Measurements from ENCODE around the gene NCBP3.

The NCBP3 gene

GRCh38 chr17:3879186-3879585 lies 33.1 kb upstream of the NCBP3 start:
- Histone ChIP-seq H3K23ac (ENCODE audit: low read length) (no peak overlapping the region), H3K4me2 (ENCODE audit: low read length) (no peak overlapping the region), H3K9ac (ENCODE audit: low read length) (no peak overlapping the region), H3K18ac (ENCODE audit: low read length) (no peak overlapping the region), H3K56ac (ENCODE audit: low read length) (no peak overlapping the region), H3K36me3 (ENCODE audit: control insufficient read depth, insufficient read depth, low read length) (no peaks in the 10 kb centered on the region), H3K79me2 (ENCODE audit: control insufficient read depth, insufficient read depth, low read length) (no peaks in the 10 kb centered on the region), H2AK5ac (ENCODE audit: low read length) (no peak overlapping the region), H3K27ac (ENCODE audit: low read depth, low read length) (no peak overlapping the region), H3K27me3 (ENCODE audit: insufficient read depth, low read length, poor library complexity) (no peaks in the 10 kb centered on the region), H4K5ac (ENCODE audit: low read length) (no peak overlapping the region), H2BK5ac (ENCODE audit: low read length) (no peak overlapping the region), H3K4ac (ENCODE audit: low read depth, low read length) (no peak overlapping the region), H3K4me1 (ENCODE audit: control insufficient read depth, low read depth, low read length) (no peaks in the 10 kb centered on the region), H3K4me3 (ENCODE audit: low read length) (no peak overlapping the region), H2BK15ac (replicated peaks; ENCODE audit: low read depth) (no peak overlapping the region), H4K8ac (ENCODE audit: low read depth, low read length) (no peak overlapping the region), H3K79me1 (ENCODE audit: low read length) (no peaks in the 10 kb centered on the region), H2BK120ac (ENCODE audit: low read depth, low read length) (no peak overlapping the region)
- WGBS (ENCODE audit: extremely low coverage, insufficient coverage, low lambda C conversion rate) = no CpG with 5 or more reads among the region's 5 CpGs
- peak; percentile 55 for DNase-seq

GRCh38 chr17:3877220-3877619 lies 31.2 kb upstream of the NCBP3 start:
- Histone ChIP-seq H2BK5ac (ENCODE audit: low read length) (no peak overlapping the region), H2AK5ac (ENCODE audit: low read length) (no peak overlapping the region), H3K4me3 (ENCODE audit: low read length) (no peak overlapping the region), H3K18ac (ENCODE audit: low read length) (no peak overlapping the region), H3K9ac (ENCODE audit: low read length) (no peak overlapping the region), H3K4ac (ENCODE audit: low read depth, low read length) (no peak overlapping the region), H4K5ac (ENCODE audit: low read length) (no peak overlapping the region), H3K23ac (ENCODE audit: low read length) (no peak overlapping the region), H2BK15ac (replicated peaks; ENCODE audit: low read depth) (no peak overlapping the region), H4K8ac (ENCODE audit: low read depth, low read length) (no peak overlapping the region), H3K36me3 (ENCODE audit: control insufficient read depth, insufficient read depth, low read length) (no peaks in the 10 kb centered on the region), H3K79me2 (ENCODE audit: control insufficient read depth, insufficient read depth, low read length) (no peaks in the 10 kb centered on the region), H3K4me1 (ENCODE audit: control insufficient read depth, low read depth, low read length) (no peaks in the 10 kb centered on the region), H2BK120ac (ENCODE audit: low read depth, low read length) (no peak overlapping the region), H3K4me2 (ENCODE audit: low read length) (no peak overlapping the region), H3K79me1 (ENCODE audit: low read length) (no peaks in the 10 kb centered on the region), H3K27me3 (ENCODE audit: insufficient read depth, low read length, poor library complexity) (no peaks in the 10 kb centered on the region), H3K27ac (ENCODE audit: low read depth, low read length) (no peak overlapping the region), H3K56ac (ENCODE audit: low read length) (no peak overlapping the region)
- WGBS (ENCODE audit: extremely low coverage, insufficient coverage, low lambda C conversion rate) = no CpG with 5 or more reads among the region's 8 CpGs
- DNase-seq = no peak

GRCh38 chr17:3875317-3875716 lies 29.3 kb upstream of the NCBP3 start:
- Histone ChIP-seq H3K36me3 (ENCODE audit: control insufficient read depth, insufficient read depth, low read length) (no peaks in the 10 kb centered on the region), H2BK120ac (ENCODE audit: low read depth, low read length) (no peak overlapping the region)
- WGBS (ENCODE audit: extremely low coverage, insufficient coverage, low lambda C conversion rate) = no CpG with 5 or more reads among the region's 7 CpGs

GRCh38 chr17:3873862-3874261 lies 27.8 kb upstream of the NCBP3 start:
- Histone ChIP-seq H3K9ac (ENCODE audit: low read length) (no peak overlapping the region), H3K4me3 (ENCODE audit: low read length) (no peak overlapping the region), H3K18ac (ENCODE audit: low read length) (no peak overlapping the region), H2BK5ac (ENCODE audit: low read length) (no peak overlapping the region), H2BK120ac (ENCODE audit: low read depth, low read length) (no peak overlapping the region), H2BK15ac (replicated peaks; ENCODE audit: low read depth) (no peak overlapping the region), H3K23ac (ENCODE audit: low read length) (no peak overlapping the region), H3K27ac (ENCODE audit: low read depth, low read length) (no peak overlapping the region), H3K79me1 (ENCODE audit: low read length) (no peaks in the 10 kb centered on the region), H3K4ac (ENCODE audit: low read depth, low read length) (no peak overlapping the region), H3K4me1 (ENCODE audit: control insufficient read depth, low read depth, low read length) (no peaks in the 10 kb centered on the region), H3K36me3 (ENCODE audit: control insufficient read depth, insufficient read depth, low read length) (no peaks in the 10 kb centered on the region), H3K27me3 (ENCODE audit: insufficient read depth, low read length, poor library complexity) (no peaks in the 10 kb centered on the region), H3K79me2 (ENCODE audit: control insufficient read depth, insufficient read depth, low read length) (no peaks in the 10 kb centered on the region), H4K8ac (ENCODE audit: low read depth, low read length) (no peak overlapping the region), H3K56ac (ENCODE audit: low read length) (no peak overlapping the region), H3K4me2 (ENCODE audit: low read length) (no peak overlapping the region), H2AK5ac (ENCODE audit: low read length) (no peak overlapping the region), H4K5ac (ENCODE audit: low read length) (no peak overlapping the region)
- no CpG with 5 or more reads among the region's 10 CpGs for WGBS (ENCODE audit: extremely low coverage, insufficient coverage, low lambda C conversion rate)
- DNase-seq = no peak

More at GRCh38 chr17:3875317-3875716, 29.3 kb upstream of the NCBP3 start:
- H3K9ac ChIP-seq (ENCODE audit: low read length) = no peak overlapping the region
- no peak overlapping the region for H3K18ac ChIP-seq (ENCODE audit: low read length)
- H2BK15ac ChIP-seq (replicated peaks; ENCODE audit: low read depth) = no peak overlapping the region
- H3K4me2 ChIP-seq (ENCODE audit: low read length) = no peak overlapping the region
- no peak overlapping the region for H3K27ac ChIP-seq (ENCODE audit: low read depth, low read length)
- H2AK5ac ChIP-seq (ENCODE audit: low read length) = no peak overlapping the region
- no peaks in the 10 kb centered on the region for H3K4me1 ChIP-seq (ENCODE audit: control insufficient read depth, low read depth, low read length)
- H3K56ac ChIP-seq (ENCODE audit: low read length) = no peak overlapping the region
- H4K8ac ChIP-seq (ENCODE audit: low read depth, low read length) = no peak overlapping the region
- H2BK5ac ChIP-seq (ENCODE audit: low read length) = no peak overlapping the region
- no peak overlapping the region for H3K4ac ChIP-seq (ENCODE audit: low read depth, low read length)
- H4K5ac ChIP-seq (ENCODE audit: low read length) = no peak overlapping the region
- no peak for DNase-seq
- H3K23ac ChIP-seq (ENCODE audit: low read length) = no peak overlapping the region
- H3K79me1 ChIP-seq (ENCODE audit: low read length) = no peaks in the 10 kb centered on the region
- no peaks in the 10 kb centered on the region for H3K27me3 ChIP-seq (ENCODE audit: insufficient read depth, low read length, poor library complexity)
- H3K4me3 ChIP-seq (ENCODE audit: low read length) = no peak overlapping the region
- H3K79me2 ChIP-seq (ENCODE audit: control insufficient read depth, insufficient read depth, low read length) = no peaks in the 10 kb centered on the region

GRCh38 chr17:3870871-3871306 lies 24.8 kb upstream of the NCBP3 start:
- Histone ChIP-seq H3K4me2 (ENCODE audit: low read length) (no peak overlapping the region), H3K9ac (ENCODE audit: low read length) (no peak overlapping the region), H3K4me1 (ENCODE audit: control insufficient read depth, low read depth, low read length) (no peaks in the 10 kb centered on the region), H2BK120ac (ENCODE audit: low read depth, low read length) (no peak overlapping the region), H4K8ac (ENCODE audit: low read depth, low read length) (no peak overlapping the region), H3K56ac (ENCODE audit: low read length) (no peak overlapping the region), H3K27ac (ENCODE audit: low read depth, low read length) (no peak overlapping the region), H2BK5ac (ENCODE audit: low read length) (no peak overlapping the region), H3K4me3 (ENCODE audit: low read length) (no peak overlapping the region), H3K4ac (ENCODE audit: low read depth, low read length) (no peak overlapping the region), H4K5ac (ENCODE audit: low read length) (no peak overlapping the region), H2BK15ac (replicated peaks; ENCODE audit: low read depth) (no peak overlapping the region), H3K79me1 (ENCODE audit: low read length) (no peaks in the 10 kb centered on the region), H3K18ac (ENCODE audit: low read length) (no peak overlapping the region), H3K23ac (ENCODE audit: low read length) (no peak overlapping the region), H3K36me3 (ENCODE audit: control insufficient read depth, insufficient read depth, low read length) (no peaks in the 10 kb centered on the region), H2AK5ac (ENCODE audit: low read length) (no peak overlapping the region), H3K27me3 (ENCODE audit: insufficient read depth, low read length, poor library complexity) (no peaks in the 10 kb centered on the region), H3K79me2 (ENCODE audit: control insufficient read depth, insufficient read depth, low read length) (no peaks in the 10 kb centered on the region)
- peak; percentile 28 for DNase-seq
- WGBS (ENCODE audit: extremely low coverage, insufficient coverage, low lambda C conversion rate) = no CpG with 5 or more reads among the region's 11 CpGs

GRCh38 chr17:3867606-3868005 lies 21.6 kb upstream of the NCBP3 start:
- Histone ChIP-seq H4K5ac (ENCODE audit: low read length) (no peak overlapping the region), H3K36me3 (ENCODE audit: control insufficient read depth, insufficient read depth, low read length) (no peaks in the 10 kb centered on the region), H3K27me3 (ENCODE audit: insufficient read depth, low read length, poor library complexity) (no peaks in the 10 kb centered on the region), H3K18ac (ENCODE audit: low read length) (no peak overlapping the region), H3K23ac (ENCODE audit: low read length) (no peak overlapping the region), H3K9ac (ENCODE audit: low read length) (no peak overlapping the region), H3K4me1 (ENCODE audit: control insufficient read depth, low read depth, low read length) (no peaks in the 10 kb centered on the region), H2BK5ac (ENCODE audit: low read length) (no peak overlapping the region), H2BK120ac (ENCODE audit: low read depth, low read length) (no peak overlapping the region), H2BK15ac (replicated peaks; ENCODE audit: low read depth) (no peak overlapping the region), H2AK5ac (ENCODE audit: low read length) (no peak overlapping the region), H3K79me1 (ENCODE audit: low read length) (no peaks in the 10 kb centered on the region), H3K27ac (ENCODE audit: low read depth, low read length) (no peak overlapping the region), H3K4me3 (ENCODE audit: low read length) (no peak overlapping the region), H4K8ac (ENCODE audit: low read depth, low read length) (no peak overlapping the region), H3K4me2 (ENCODE audit: low read length) (no peak overlapping the region), H3K79me2 (ENCODE audit: control insufficient read depth, insufficient read depth, low read length) (no peaks in the 10 kb centered on the region), H3K56ac (ENCODE audit: low read length) (no peak overlapping the region), H3K4ac (ENCODE audit: low read depth, low read length) (no peak overlapping the region)
- no CpG with 5 or more reads among the region's 11 CpGs for WGBS (ENCODE audit: extremely low coverage, insufficient coverage, low lambda C conversion rate)
- no peak for DNase-seq
